Chondrocyte (in vitro differentiated cells): ENCODE data around the gene SORT1. TPM values are rescaled to one million over a fixed set of nuclear protein-coding genes. Genes with fewer than 3 reads are reported as not detected.

Source experiments
- DNase-seq: peaks from one replicate; pipeline ENCODE4 v3.0.0; 2021; ENCODE audit warnings: mixed read lengths, low spot score
- H3K27ac Mint-ChIP-seq: one replicate; pipeline ENCODE4 v1.8.0; 2021; ENCODE audit warnings: mild to moderate bottlenecking, moderate library complexity, mixed read lengths; ENCODE audit not compliant: unreplicated experiment
- H3K27me3 Mint-ChIP-seq: 2 replicates; pipeline ENCODE4 v1.8.0; 2021; ENCODE audit warnings: low read depth, mixed read lengths
- H3K36me3 Mint-ChIP-seq: 2 replicates; pipeline ENCODE4 v1.8.0; 2021; ENCODE audit warnings: low read depth, mixed read lengths
- H3K4me1 Mint-ChIP-seq: 2 replicates; pipeline ENCODE4 v1.8.0; 2021; ENCODE audit warnings: low read depth, mild to moderate bottlenecking, mixed read lengths
- H3K4me3 Mint-ChIP-seq: one replicate; pipeline ENCODE4 v1.8.0; 2021; ENCODE audit warnings: mild to moderate bottlenecking, moderate library complexity, mixed read lengths; ENCODE audit not compliant: unreplicated experiment
- H3K9me3 Mint-ChIP-seq: 2 replicates; pipeline ENCODE4 v1.8.0; 2021; ENCODE audit warnings: low read depth, mixed read lengths
- total RNA-seq: library from RNA; stranded (reverse); gene quantifications from 3 replicates; pipeline ENCODE4 v1.2.1, GENCODE V29; 2021
- TF ChIP-seq, protein P1 (sequence below): fragments of 200-600 bp; sonication (generic); IDR thresholded peaks from 2 replicates; pipeline ENCODE4 v1.5.0; 2021; ENCODE audit warnings: antibody characterized with exemption, mild to moderate bottlenecking, moderate library complexity

Gene SORT1
- total RNA-seq, 1 donor from 2014 or later = 107 TPM

DNA sequence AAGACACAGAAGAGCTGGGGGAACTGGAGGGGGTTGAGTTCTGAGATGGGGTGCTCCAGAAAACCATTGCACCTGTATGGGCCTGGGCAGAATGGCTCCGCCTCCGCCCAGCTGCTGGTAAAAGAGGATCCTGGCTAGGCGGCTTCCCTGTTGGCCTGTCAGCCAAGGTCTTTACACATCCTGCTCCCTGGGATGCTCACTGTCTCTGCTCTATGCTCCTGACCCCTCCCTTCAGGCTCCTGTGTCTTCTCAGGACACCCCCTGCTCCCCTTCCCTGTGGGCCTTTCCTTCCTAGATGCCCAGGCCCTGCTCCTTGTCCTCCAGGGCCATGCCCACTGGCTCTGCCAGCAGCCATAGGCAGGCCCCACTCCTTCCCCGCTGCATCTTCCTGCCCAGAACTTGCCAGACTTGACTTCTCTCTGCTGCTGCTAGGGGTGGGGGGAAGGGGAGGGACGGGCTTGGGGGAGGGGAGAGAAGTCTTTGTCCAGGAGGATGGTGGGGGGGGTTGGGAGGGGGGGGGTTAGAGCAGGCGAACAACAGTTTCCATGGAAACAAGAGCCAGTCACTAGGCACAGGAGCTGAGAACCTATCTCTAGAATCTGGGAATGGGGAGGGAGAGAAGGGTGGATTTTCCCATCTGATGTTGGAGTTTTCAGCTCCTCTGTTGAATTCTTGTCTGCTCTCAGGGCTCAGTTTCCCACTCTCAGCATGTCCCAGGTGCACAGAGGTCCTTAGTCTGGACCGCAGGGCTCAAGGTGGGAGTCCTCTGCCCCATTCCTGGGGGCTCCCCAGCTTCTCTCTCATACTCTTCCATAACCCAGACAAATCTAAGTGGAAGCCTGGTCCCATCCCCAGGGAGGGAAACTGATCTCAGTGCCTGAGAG lies 137.8 kb downstream of the SORT1 start:
- TF ChIP-seq, protein P1, sequence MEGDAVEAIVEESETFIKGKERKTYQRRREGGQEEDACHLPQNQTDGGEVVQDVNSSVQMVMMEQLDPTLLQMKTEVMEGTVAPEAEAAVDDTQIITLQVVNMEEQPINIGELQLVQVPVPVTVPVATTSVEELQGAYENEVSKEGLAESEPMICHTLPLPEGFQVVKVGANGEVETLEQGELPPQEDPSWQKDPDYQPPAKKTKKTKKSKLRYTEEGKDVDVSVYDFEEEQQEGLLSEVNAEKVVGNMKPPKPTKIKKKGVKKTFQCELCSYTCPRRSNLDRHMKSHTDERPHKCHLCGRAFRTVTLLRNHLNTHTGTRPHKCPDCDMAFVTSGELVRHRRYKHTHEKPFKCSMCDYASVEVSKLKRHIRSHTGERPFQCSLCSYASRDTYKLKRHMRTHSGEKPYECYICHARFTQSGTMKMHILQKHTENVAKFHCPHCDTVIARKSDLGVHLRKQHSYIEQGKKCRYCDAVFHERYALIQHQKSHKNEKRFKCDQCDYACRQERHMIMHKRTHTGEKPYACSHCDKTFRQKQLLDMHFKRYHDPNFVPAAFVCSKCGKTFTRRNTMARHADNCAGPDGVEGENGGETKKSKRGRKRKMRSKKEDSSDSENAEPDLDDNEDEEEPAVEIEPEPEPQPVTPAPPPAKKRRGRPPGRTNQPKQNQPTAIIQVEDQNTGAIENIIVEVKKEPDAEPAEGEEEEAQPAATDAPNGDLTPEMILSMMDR = no peak
- Mint-ChIP-seq H3K27me3 (no peaks in the 10 kb centered on the region), H3K36me3 (no peaks in the 10 kb centered on the region), H3K4me3 (no peak overlapping the region), H3K27ac (no peak overlapping the region), H3K9me3 (no peaks in the 10 kb centered on the region), H3K4me1 (peaks cover 12% of the 10 kb centered on the region)
- DNase-seq = no peak

Other genes with a start within 250 kb of the SORT1 start
- 127 to 354 TPM (median 348 TPM) in 3 replicates for gene SARS1, start 184.0 kb downstream of the SORT1 start, total RNA-seq
- gene CELSR2, start 148.4 kb downstream of the SORT1 start, total RNA-seq = 8.6 to 10.3 TPM (median 9.9 TPM) in 3 replicates
- 4.3 to 6.6 TPM (median 6.5 TPM) in 3 replicates for gene PSRC1, start 114.8 kb downstream of the SORT1 start, total RNA-seq
- not detected in 3 replicates for gene MYBPHL, start 90.9 kb downstream of the SORT1 start, total RNA-seq
- gene PSMA5, start 28.5 kb upstream of the SORT1 start, total RNA-seq = 80.2 to 90.5 TPM (median 84.3 TPM) in 3 replicates
- 0.75 to 1.3 TPM (median 1.1 TPM) in 3 replicates for gene SYPL2, start 68.6 kb upstream of the SORT1 start, total RNA-seq
- 3.6 to 4.3 TPM (median 4.3 TPM) in 3 replicates for gene ATXN7L2, start 86.0 kb upstream of the SORT1 start, total RNA-seq
- gene CYB561D1, start 96.2 kb upstream of the SORT1 start, total RNA-seq = 10.2 to 10.8 TPM (median 10.7 TPM) in 3 replicates
- gene AMIGO1, start 111.8 kb upstream of the SORT1 start, total RNA-seq = 3.1 to 4.6 TPM (median 4.5 TPM) in 3 replicates
- not detected in 3 replicates for gene GPR61, start 142.0 kb upstream of the SORT1 start, total RNA-seq
- 10.7 to 11.3 TPM (median 10.8 TPM) in 3 replicates for gene GNAI3, start 150.7 kb upstream of the SORT1 start, total RNA-seq
- not detected in 3 replicates for gene GNAT2, start 221.7 kb upstream of the SORT1 start, total RNA-seq
- gene AMPD2, start 221.9 kb upstream of the SORT1 start, total RNA-seq = 70.6 to 100 TPM (median 74.2 TPM) in 3 replicates